ENCODE measurements around the gene EFHD1. TPM values are rescaled to one million over a fixed set of nuclear protein-coding genes. Genes with fewer than 3 reads are reported as not detected.
"Not testable (repeated sequence)": the region's sequence is repeated elsewhere in the genome, so short reads cannot be mapped to it uniquely, and the experiment has no call there.

The EFHD1 gene
- total RNA-seq, 2 experiments from 2014 or later: 0.23 TPM; not detected in 1

- ChIA-PET POLR2A (interaction anchor here (0.7 kb wide), 1 partner anchor 66 kb away, joined by 3 read pairs; no protein-coding TSS in a partner anchor), CTCF (interaction anchor here (1.0 kb wide), 1 partner anchor 106 kb away, joined by 4 read pairs; no protein-coding TSS in a partner anchor)
- intact Hi-C loops (cut with DNase I, micrococcal nuclease): loop anchor here (1.0 to 10.0 kb wide), 10 partner anchors 85 to 1085 kb away; partner anchors contain the start of genes EIF4E2 (in 2 of the 2), TIGD1 (in 2 of the 2), ATG16L1 (in 1 of the 2) and DGKD (in 1 of the 2)
- DNase-seq (no peak), ATAC-seq (no peak)
- Mint-ChIP-seq H3K4me3 (peak overlapping the region; percentile 99), H3K9me3 (ENCODE audit: low read depth) (peaks cover 2% of the 10 kb centered on the region), H3K27me3 (no peaks in the 10 kb centered on the region), H3K4me1 (peaks cover 40% of the 10 kb centered on the region), H3K36me3 (ENCODE audit: low read depth) (peaks cover 34% of the 10 kb centered on the region), H3K27ac (peak overlapping the region; percentile 87)
Measured at GRCh38 chr2:232697807-232698110, 64.4 kb downstream of the EFHD1 start.

DNA sequence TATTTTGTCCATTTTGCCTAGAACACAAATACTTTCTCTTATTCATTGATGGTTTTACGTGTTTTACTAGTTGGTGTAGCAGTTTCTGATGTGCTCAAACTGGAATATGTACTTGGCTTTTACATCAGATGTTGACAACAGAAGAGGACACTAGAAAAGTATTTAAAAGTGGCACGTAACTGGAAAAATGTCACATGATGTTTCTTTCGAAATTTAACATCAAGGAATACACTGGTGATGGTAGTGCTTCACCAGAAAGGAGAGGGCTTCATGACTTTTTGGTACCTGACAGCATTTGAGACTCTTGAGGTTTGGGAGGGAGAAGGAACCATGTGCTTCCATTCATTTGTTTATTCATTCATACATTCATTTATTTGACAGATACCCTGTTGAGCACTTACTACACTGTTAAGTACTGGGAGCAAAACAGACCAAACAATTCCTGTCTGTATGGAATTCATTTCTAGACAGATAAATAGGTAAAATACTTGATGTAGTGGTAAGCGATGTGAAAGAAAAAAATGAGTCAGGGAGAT is 65.2 kb downstream of the EFHD1 start:
- peaks cover 37% of the 10 kb centered on the region for H3K36me3 Mint-ChIP-seq (ENCODE audit: low read depth)
- CTCF ChIA-PET: interaction anchor here (0.6 to 1.0 kb wide), 2 partner anchors 105 to 989 kb away, joined by 3 to 4 read pairs; no protein-coding TSS in a partner anchor
- DNase-seq: no peak
- intact Hi-C loops (cut with DNase I, micrococcal nuclease): loop anchor here (5.0 to 10.0 kb wide), 3 partner anchors 86 to 1086 kb away; no protein-coding TSS in a partner anchor
- no peak for ATAC-seq
- no peaks in the 10 kb centered on the region for H3K27me3 Mint-ChIP-seq
- peaks cover 43% of the 10 kb centered on the region for H3K4me1 Mint-ChIP-seq
- peak overlapping the region; percentile 27 for H3K27ac Mint-ChIP-seq
- H3K9me3 Mint-ChIP-seq (ENCODE audit: low read depth): peaks cover 2% of the 10 kb centered on the region
- peak overlapping the region; percentile 99 for H3K4me3 Mint-ChIP-seq
- POLR2A ChIA-PET: interaction anchor here (0.7 kb wide), 1 partner anchor 66 kb away, joined by 3 read pairs; no protein-coding TSS in a partner anchor

DNA sequence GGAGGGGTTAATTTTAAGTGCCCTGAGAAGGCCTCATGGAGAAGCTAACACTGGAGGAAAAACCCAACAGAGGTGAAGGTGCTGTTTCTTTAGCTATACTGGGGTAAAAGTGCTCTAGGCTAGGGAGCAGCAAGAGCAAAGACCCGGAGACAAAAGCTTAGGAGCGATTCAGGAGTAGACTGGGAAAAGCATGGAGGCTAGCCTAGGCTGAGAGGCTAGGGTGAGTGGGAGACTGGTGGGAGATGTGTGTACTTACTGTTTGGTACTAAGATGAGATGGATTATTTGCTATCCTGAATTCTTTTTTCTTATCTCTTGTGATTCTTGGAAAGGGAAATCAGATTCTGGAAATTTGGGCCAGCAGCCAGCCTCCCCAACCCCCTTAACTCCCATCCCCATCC is 65.7 kb downstream of the EFHD1 start:
- CTCF ChIA-PET: no interaction called here
- POLR2A ChIA-PET: no interaction called here
- intact Hi-C loops (cut with DNase I, micrococcal nuclease): loop anchor here (5.0 to 10.0 kb wide), 3 partner anchors 87 to 1087 kb away; no protein-coding TSS in a partner anchor
- Mint-ChIP-seq H3K27ac (peak overlapping the region; percentile 27), H3K4me1 (peaks cover 45% of the 10 kb centered on the region), H3K36me3 (ENCODE audit: low read depth) (peaks cover 42% of the 10 kb centered on the region), H3K9me3 (ENCODE audit: low read depth) (peaks cover 2% of the 10 kb centered on the region), H3K4me3 (peak overlapping the region; percentile 99), H3K27me3 (no peaks in the 10 kb centered on the region)
- DNase-seq (no peak), ATAC-seq (no peak)

DNA sequence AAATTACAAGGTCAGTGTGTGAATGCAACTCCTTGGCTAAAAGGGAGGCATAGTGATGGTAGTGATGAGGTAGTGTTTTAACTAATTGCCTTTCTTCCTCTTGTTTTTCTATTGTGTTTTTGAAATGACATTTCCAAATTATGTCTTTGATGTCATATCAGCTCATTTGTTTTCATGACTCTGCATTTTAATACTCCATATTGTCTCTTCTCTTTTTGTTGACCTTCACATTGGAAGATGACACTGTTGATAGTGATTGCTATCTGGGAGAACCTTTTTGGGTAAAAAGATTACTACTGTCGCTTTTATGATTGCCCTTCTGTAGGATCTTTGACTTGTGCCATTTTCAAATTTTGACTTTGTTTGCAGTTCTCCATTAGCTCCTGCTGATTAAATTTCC is 66.8 kb downstream of the EFHD1 start:
- Mint-ChIP-seq H3K27ac (peak overlapping the region; percentile 55), H3K36me3 (ENCODE audit: low read depth) (peaks cover 49% of the 10 kb centered on the region), H3K27me3 (no peaks in the 10 kb centered on the region), H3K4me1 (peaks cover 45% of the 10 kb centered on the region), H3K4me3 (peak overlapping the region; percentile 99), H3K9me3 (ENCODE audit: low read depth) (peaks cover 2% of the 10 kb centered on the region)
- no peak for DNase-seq
- no peak for ATAC-seq
- intact Hi-C loops (cut with DNase I, micrococcal nuclease): no loop called here
- POLR2A ChIA-PET: no interaction called here
- CTCF ChIA-PET: interaction anchor here (0.6 kb wide), 1 partner anchor 739 kb away, joined by 3 read pairs; no protein-coding TSS in a partner anchor

GRCh38 chr2:232707076-232707475 is 73.7 kb downstream of the EFHD1 start:
- H3K4me3 Mint-ChIP-seq: no peak overlapping the region
- no peak overlapping the region for H3K27ac Mint-ChIP-seq
- H3K4me1 Mint-ChIP-seq: peaks cover 12% of the 10 kb centered on the region
- no peak for ATAC-seq
- intact Hi-C loops (cut with DNase I, micrococcal nuclease): no loop called here
- DNase-seq: no peak
- ChIA-PET CTCF (interaction anchor here (0.6 kb wide), 1 partner anchor 182 kb away, joined by 3 read pairs; no protein-coding TSS in a partner anchor), POLR2A (no interaction called here)
- H3K27me3 Mint-ChIP-seq: no peaks in the 10 kb centered on the region
- peaks cover 44% of the 10 kb centered on the region for H3K36me3 Mint-ChIP-seq (ENCODE audit: low read depth)
- H3K9me3 Mint-ChIP-seq (ENCODE audit: low read depth): no peaks in the 10 kb centered on the region

GRCh38 chr2:232713505-232713904 is 80.1 kb downstream of the EFHD1 start:
- ChIA-PET POLR2A (no interaction called here), CTCF (interaction anchor here (0.7 kb wide), 1 partner anchor 119 kb away, joined by 4 read pairs; no protein-coding TSS in a partner anchor)
- Mint-ChIP-seq H3K27me3 (no peaks in the 10 kb centered on the region), H3K4me3 (no peak overlapping the region), H3K36me3 (ENCODE audit: low read depth) (peaks cover 41% of the 10 kb centered on the region), H3K4me1 (peaks cover 21% of the 10 kb centered on the region), H3K27ac (no peak overlapping the region), H3K9me3 (ENCODE audit: low read depth) (peaks cover 4% of the 10 kb centered on the region)
- DNase-seq: no peak
- ATAC-seq: no peak
- intact Hi-C loops (cut with DNase I, micrococcal nuclease): no loop called here

DNA sequence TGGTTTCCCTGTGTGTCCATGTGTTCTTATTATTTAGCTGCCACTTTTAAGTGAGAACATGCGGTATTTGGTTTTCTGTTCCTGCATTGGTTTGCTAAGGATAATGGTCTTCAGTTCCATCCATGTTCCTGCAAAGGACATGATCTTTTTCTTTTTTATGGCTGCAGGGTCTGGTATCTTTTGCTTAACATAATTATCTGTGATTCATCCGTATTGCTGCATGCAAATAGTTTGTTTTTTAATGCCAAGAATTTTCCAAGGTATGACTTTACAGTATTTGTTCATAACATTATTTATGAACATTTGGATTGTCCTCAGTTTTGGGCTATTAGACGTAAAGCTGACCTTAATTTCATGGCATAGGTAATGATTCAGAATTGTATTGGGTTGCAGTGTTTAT is 81.6 kb downstream of the EFHD1 start:
- DNase-seq (no peak), ATAC-seq (no peak)
- Mint-ChIP-seq H3K4me1 (peaks cover 21% of the 10 kb centered on the region), H3K27me3 (no peaks in the 10 kb centered on the region), H3K4me3 (no peak overlapping the region), H3K9me3 (ENCODE audit: low read depth) (peaks cover 4% of the 10 kb centered on the region), H3K36me3 (ENCODE audit: low read depth) (peaks cover 51% of the 10 kb centered on the region), H3K27ac (no peak overlapping the region)
- ChIA-PET POLR2A (no interaction called here), CTCF (interaction anchor here (0.6 kb wide), 1 partner anchor 1116 kb away, joined by 4 read pairs; no protein-coding TSS in a partner anchor)
- intact Hi-C loops (cut with DNase I, micrococcal nuclease): no loop called here

GRCh38 chr2:232720056-232720455 is 86.7 kb downstream of the EFHD1 start:
- POLR2A ChIA-PET; H3K9me3 Mint-ChIP-seq (ENCODE audit: low read depth); ATAC-seq; intact Hi-C loops (cut with DNase I, micrococcal nuclease); H3K27me3 Mint-ChIP-seq; DNase-seq; H3K27ac Mint-ChIP-seq; H3K4me3 Mint-ChIP-seq: not testable (repeated sequence)
- Mint-ChIP-seq H3K36me3 (ENCODE audit: low read depth) (peaks cover 50% of the 10 kb centered on the region), H3K4me1 (peaks cover 24% of the 10 kb centered on the region)
- CTCF ChIA-PET: interaction anchor here (0.6 kb wide), 1 partner anchor 489 kb away, joined by 4 read pairs; no protein-coding TSS in a partner anchor

DNA sequence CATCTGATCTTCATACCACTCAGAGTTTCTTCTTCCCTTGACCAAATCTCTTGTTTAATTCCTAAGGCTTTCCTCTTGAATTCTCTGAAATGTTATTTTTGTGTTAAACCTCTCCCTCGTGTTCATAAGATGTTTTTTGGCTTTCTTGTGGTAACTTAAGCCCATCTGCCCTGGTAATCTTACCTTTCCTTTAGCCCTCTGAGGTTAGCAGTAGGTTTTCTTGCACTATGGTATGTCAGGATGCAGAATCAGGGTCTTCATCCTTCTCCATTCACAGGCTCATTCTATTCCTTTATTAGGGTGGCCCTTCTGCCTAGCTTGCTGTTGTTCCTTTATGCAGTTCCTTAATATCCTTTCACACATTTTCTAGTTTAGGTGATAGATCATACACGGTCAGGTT is 87.9 kb downstream of the EFHD1 start:
- peak overlapping the region; percentile 40 for H3K27ac Mint-ChIP-seq
- no peak for ATAC-seq
- peaks cover 19% of the 10 kb centered on the region for H3K4me1 Mint-ChIP-seq
- ChIA-PET CTCF (no interaction called here), POLR2A (no interaction called here)
- H3K4me3 Mint-ChIP-seq: no peak overlapping the region
- intact Hi-C loops (cut with DNase I, micrococcal nuclease): no loop called here
- H3K9me3 Mint-ChIP-seq (ENCODE audit: low read depth): peaks cover 4% of the 10 kb centered on the region
- DNase-seq: no peak
- H3K36me3 Mint-ChIP-seq (ENCODE audit: low read depth): peaks cover 53% of the 10 kb centered on the region
- H3K27me3 Mint-ChIP-seq: no peaks in the 10 kb centered on the region

DNA sequence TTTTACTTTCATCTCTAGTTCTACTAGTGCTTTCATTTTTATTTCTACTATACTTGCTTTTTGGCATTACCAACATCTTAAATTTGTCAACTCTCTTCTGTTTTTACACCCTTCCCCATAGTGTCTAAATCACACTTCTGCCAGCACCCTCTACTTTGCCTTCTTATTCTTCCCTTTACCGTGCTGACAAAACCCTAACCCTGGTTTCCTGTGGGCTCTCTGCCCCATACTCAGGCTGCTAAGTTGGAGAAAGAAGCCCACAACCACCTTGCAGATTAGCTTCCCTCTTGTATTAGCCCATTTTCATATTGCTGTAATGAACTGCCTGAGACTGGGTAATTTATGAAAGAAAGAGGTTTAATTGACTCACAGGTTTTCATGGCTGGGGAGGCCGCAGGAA is 88.5 kb downstream of the EFHD1 start:
- Mint-ChIP-seq H3K27ac (peak overlapping the region; percentile 63), H3K4me3 (no peak overlapping the region), H3K9me3 (ENCODE audit: low read depth) (peaks cover 4% of the 10 kb centered on the region), H3K36me3 (ENCODE audit: low read depth) (peaks cover 50% of the 10 kb centered on the region), H3K27me3 (no peaks in the 10 kb centered on the region), H3K4me1 (peaks cover 19% of the 10 kb centered on the region)
- intact Hi-C loops (cut with DNase I, micrococcal nuclease): no loop called here
- CTCF ChIA-PET: interaction anchor here (0.8 to 1.0 kb wide), 2 partner anchors 282 to 331 kb away, joined by 3 read pairs; no protein-coding TSS in a partner anchor
- DNase-seq: no peak
- POLR2A ChIA-PET: no interaction called here
- ATAC-seq: no peak

DNA sequence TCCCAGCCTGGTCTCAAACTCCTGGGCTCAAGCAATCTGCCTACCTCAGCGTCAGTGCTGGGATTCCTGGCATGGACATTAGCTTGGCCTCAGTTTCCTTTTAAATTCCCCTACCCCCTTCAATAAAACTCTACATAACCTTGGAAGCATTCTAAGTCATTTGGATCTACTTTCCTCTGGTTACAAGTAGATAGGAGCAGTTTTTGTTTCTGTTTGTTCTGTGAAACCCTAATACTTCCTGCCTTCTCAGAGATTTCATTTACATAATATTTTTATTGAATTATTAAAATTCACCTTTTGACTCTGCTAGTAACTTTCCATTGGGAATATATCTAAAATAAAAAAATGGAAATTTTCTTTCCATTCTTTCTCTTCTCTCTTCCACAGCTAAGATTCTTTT is 89.6 kb downstream of the EFHD1 start:
- POLR2A ChIA-PET: no interaction called here
- intact Hi-C loops (cut with DNase I, micrococcal nuclease): no loop called here

DNA sequence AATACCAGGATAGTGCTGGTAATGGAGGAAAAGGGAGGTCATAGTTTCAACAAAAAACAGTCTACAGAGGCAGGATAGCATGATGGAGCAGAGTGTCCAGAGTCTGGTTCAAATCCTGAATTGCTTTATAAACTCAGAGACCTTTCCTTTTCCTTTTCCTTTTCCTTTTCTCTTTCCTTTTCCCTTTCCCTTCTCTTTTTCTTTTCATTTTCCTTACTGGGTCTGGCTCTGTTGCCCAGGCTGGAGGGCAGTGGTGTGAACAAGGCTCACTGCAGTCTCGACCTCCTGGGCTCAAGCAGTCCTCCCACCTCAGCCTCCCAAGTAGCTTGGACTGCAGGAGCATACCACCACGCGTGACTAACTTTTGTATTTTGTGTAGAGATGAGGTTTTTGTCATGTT is 95.4 kb downstream of the EFHD1 start:
- H3K27me3 Mint-ChIP-seq: no peaks in the 10 kb centered on the region
- no peak overlapping the region for H3K4me3 Mint-ChIP-seq
- no peak for DNase-seq
- peaks cover 3% of the 10 kb centered on the region for H3K4me1 Mint-ChIP-seq
- intact Hi-C loops (cut with DNase I, micrococcal nuclease): no loop called here
- ChIA-PET POLR2A (interaction anchor here (0.7 kb wide), 1 partner anchor 13 kb away, joined by 3 read pairs; no protein-coding TSS in a partner anchor), CTCF (interaction anchor here (0.9 kb wide), 1 partner anchor 13 kb away, joined by 3 read pairs; no protein-coding TSS in a partner anchor)
- H3K36me3 Mint-ChIP-seq (ENCODE audit: low read depth): peaks cover 38% of the 10 kb centered on the region
- no peak overlapping the region for H3K27ac Mint-ChIP-seq
- H3K9me3 Mint-ChIP-seq (ENCODE audit: low read depth): no peaks in the 10 kb centered on the region
- no peak for ATAC-seq

More for the DNA sequence above, 89.6 kb downstream of the EFHD1 start:
- no peak for DNase-seq
- CTCF ChIA-PET: interaction anchor here (1.0 kb wide), 1 partner anchor 283 kb away, joined by 3 read pairs; no protein-coding TSS in a partner anchor
- H3K4me1 Mint-ChIP-seq: peaks cover 19% of the 10 kb centered on the region
- peaks cover 51% of the 10 kb centered on the region for H3K36me3 Mint-ChIP-seq (ENCODE audit: low read depth)
- no peak overlapping the region for H3K27ac Mint-ChIP-seq
- no peak for ATAC-seq
- no peaks in the 10 kb centered on the region for H3K27me3 Mint-ChIP-seq
- no peak overlapping the region for H3K4me3 Mint-ChIP-seq
- no peaks in the 10 kb centered on the region for H3K9me3 Mint-ChIP-seq (ENCODE audit: low read depth)
